Transverse colon (tissue), 3 donors: Measurements from ENCODE around the gene KIFAP3.

Experiments used
- POLR2A ChIP-seq: fragments of 450-650 bp; IDR thresholded peaks from one replicate; pipeline ENCODE4 v1.6.1; 2016; ENCODE audit warnings: antibody characterized with exemption, mild to moderate bottlenecking, moderate library complexity
- POLR2AphosphoS5 ChIP-seq, 3 donors: sonication (generic); formaldehyde crosslinking; IDR thresholded peaks; one replicate each; pipeline ENCODE4 v1.6.1; 2016; ENCODE audit warnings: antibody characterized with exemption in 3 of 3

GRCh38 chr1:170077926-170078325, 3.4 kb upstream of the KIFAP3 start:
- no peak for TF ChIP-seq POLR2A
- no peak for TF ChIP-seq POLR2AphosphoS5 (IDR thresholded peaks at IDR 0.05)
